Spinal cord (tissue), 10 donors: Measurements from ENCODE around the gene ZNG1B. TPM values are rescaled to one million over a fixed set of nuclear protein-coding genes. Genes with fewer than 3 reads are reported as not detected.
A peak's percentile ranks its signal among the peaks of the same experiment; 100 is the strongest.
"Not testable (repeated sequence)": the region's sequence is repeated elsewhere in the genome, so short reads cannot be mapped to it uniquely, and the experiment has no call there.

ENCODE experiments used
- DNase-seq, 6 donors: peaks; one replicate each; pipeline versions ENCODE4 v3.0.0 to v3.0.0-alpha.2; 2013 to 2015; ENCODE audit warnings: low spot score in 6 of 6, low read depth in 4 of 6
- H3K27ac ChIP-seq: one replicate; pipeline ENCODE4 v1.5.1; 2013; ENCODE audit warnings: low read depth, low read length, control low read depth
- H3K27me3 ChIP-seq: one replicate; pipeline ENCODE4 v1.6.1; 2013; ENCODE audit warnings: low read length; ENCODE audit not compliant: control insufficient read depth, insufficient read depth
- H3K36me3 ChIP-seq: one replicate; pipeline ENCODE4 v1.6.1; 2013; ENCODE audit warnings: low read length; ENCODE audit not compliant: control insufficient read depth, insufficient read depth
- H3K4me1 ChIP-seq: one replicate; pipeline ENCODE4 v1.6.1; 2013; ENCODE audit warnings: low read length; ENCODE audit not compliant: control insufficient read depth, insufficient read depth
- H3K4me3 ChIP-seq: one replicate; pipeline ENCODE4 v1.5.1; 2013; ENCODE audit warnings: low read depth, low read length, control low read depth
- H3K9me3 ChIP-seq: one replicate; pipeline ENCODE4 v1.6.1; 2013; ENCODE audit warnings: low read length; ENCODE audit not compliant: control insufficient read depth, insufficient read depth
- WGBS: methylation state at CpG from one replicate; pipeline ENCODE4 v1.1.5; 2013; ENCODE audit warnings: missing lambda C conversion rate; ENCODE audit not compliant: insufficient coverage; 5-methylcytosine and 5-hydroxymethylcytosine counted together
- polyA plus RNA-seq, 2 donors: library from polyadenylated mRNA; unstranded; fragments of 120-200 nt; gene quantifications; one replicate each; pipeline ENCODE4 v1.2.1, GENCODE V29; 2013; ENCODE audit not compliant: insufficient read length in 2 of 2
- total RNA-seq, 2 donors: library from RNA; depleted of rRNA in 1 of 2; stranded (reverse); fragments of 120-200 nt in 1 of 2; fragments of >200 nt in 1 of 2; gene quantifications; one replicate each; pipeline versions ENCODE4 v1.2.3 to v1.2.4, GENCODE V29; 2013 to 2014
- donor health status: healthy.

ZNG1B gene
- total and polyA plus RNA-seq, 4 donors = 38.8 to 57.3 (median 48.5) TPM

DNA sequence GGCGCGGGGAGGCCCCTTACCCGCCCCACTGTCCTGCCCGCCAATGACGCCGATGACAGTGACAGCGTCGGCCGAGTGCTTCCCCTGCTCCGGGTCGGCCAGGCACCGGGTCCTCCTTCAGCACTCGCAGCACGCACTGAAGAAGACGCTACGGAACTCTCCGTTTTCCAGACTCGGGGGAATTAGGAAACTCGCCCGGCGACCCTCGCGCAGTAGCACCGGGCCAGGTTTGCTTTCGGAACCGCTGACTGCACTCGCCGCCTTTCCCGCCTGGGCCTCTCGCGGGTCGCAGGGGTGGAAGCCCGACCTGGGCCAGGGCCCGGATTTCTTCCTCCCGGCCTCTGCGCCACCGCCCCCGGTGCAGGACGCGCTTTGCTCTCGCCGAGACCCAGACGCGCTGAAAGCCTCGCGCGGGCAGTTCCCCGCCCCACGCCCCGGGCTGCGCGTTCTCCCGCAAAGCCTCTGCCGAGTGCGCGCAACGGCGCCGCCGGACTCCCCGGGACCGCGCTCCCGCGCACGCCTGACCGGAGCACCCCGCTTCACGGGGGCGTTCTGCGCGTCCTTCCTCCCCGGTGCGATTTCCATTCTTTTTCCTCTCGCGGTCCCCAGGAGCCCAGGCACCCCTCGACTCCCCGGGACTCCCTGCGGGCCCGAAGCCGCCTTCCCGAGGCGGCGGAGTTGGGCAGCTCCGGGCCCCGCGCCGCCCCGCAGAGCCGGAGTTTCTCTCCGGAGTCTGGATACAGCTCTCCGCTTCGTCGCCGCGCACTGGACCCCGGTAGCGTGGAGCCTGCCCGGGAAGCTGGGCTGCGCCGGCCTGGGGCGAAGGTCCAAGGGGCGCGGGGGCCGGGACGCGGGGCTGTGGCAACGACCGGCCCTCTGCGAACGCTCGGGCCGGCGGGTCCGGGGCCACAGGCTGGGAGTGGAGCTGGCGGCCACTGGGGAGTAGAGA is 65.9 kb downstream of the ZNG1B start:
- peak overlapping the region; percentile 26 for H3K4me3 ChIP-seq
- H3K27ac ChIP-seq, H3K9me3 ChIP-seq, H3K36me3 ChIP-seq: not testable (repeated sequence)
- DNase-seq = peak in 1 of 6 donors; percentile 56
- peaks cover 48% of the 10 kb centered on the region for H3K27me3 ChIP-seq
- peaks cover 21% of the 10 kb centered on the region for H3K4me1 ChIP-seq
- WGBS = 0% methylated on average over 3 of the region's 116 CpGs

DNA sequence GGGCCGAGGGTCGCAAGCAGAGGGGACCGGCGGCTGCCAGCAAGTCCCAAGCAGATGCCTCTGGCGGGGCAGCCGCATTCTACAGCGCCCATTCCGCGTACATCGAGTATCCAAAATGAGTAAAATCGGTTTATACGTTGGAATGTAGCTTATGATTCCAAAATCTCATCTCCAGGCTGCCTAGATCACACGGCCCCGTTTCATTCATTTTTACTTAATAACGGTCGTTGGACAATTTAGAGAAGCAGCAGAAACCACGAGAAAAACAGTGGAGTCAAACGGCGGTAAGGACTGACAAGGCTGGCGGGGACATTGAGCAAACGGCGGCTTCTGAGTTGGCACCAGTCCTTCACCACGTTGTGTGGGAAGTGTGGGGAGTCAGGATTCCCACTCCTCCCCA is 66.6 kb downstream of the ZNG1B start:
- no CpG with 5 or more reads among the region's 23 CpGs for WGBS
- H3K27me3 ChIP-seq = peaks cover 48% of the 10 kb centered on the region
- peak in 2 of 6 donors; percentile 32 to 39 for DNase-seq
- H3K27ac ChIP-seq, H3K4me3 ChIP-seq, H3K36me3 ChIP-seq, H3K9me3 ChIP-seq: not testable (repeated sequence)
- peaks cover 20% of the 10 kb centered on the region for H3K4me1 ChIP-seq

DNA sequence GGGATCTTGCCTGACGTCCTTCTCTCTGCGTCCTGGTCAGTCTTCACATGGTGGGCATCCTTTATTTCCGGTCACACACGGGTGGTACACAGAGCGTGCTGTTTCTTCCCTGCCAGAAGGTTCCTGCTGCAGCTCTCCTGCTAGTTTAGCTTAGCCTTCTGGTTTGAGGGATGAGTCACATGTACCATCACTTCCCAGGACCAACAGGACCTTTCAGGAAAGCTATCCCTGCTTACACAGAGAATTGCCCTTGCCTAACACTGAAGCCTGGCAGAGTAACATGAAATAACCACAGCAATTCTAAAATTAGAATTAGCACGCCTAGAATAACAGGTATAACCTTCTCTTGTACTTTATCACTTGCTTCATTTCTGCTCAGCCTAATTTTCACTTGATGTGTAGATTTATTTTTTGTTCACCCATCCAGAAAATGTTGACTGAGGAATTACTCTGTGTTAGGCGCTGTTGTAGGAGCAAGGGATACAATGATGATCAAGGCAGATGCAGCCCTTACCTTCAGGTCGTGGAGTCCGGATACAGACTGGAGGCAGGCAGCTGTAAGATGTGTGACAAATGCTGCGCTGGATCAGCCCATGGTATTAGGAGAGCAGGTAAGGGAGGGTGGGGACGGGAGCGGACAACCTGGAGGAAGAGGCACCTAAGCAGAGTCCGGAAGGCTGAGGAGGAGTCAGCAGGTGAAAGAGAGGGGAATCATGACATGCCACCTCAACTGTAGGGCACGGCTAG is 70.1 kb downstream of the ZNG1B start:
- WGBS = 10% methylated on average over 6 of the region's 14 CpGs
- H3K9me3 ChIP-seq, H3K36me3 ChIP-seq, DNase-seq, H3K27ac ChIP-seq, H3K4me3 ChIP-seq: not testable (repeated sequence)
- Histone ChIP-seq H3K27me3 (peaks cover 29% of the 10 kb centered on the region), H3K4me1 (peaks cover 11% of the 10 kb centered on the region)

DNA sequence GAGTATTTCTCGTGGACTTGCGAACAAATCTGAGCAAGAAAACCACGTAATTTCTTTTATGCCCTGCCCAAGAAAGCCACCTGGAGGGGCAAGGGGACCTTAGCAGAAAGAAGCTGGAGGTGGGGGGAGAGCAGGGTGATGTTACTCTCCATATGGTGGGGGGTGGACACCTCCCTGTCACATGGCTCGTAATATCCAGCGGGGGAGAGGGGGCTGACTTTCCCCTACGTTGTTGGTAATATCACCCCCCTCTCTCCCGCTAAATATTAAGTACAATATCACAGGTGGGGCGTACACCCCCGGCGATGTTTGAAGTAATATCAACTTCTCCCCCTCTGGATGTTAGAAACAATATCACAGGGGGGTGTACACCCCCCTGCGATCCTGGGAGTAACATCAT is 70.7 kb downstream of the ZNG1B start:
- DNase-seq, H3K4me3 ChIP-seq, H3K9me3 ChIP-seq, H3K4me1 ChIP-seq, H3K36me3 ChIP-seq, H3K27ac ChIP-seq: not testable (repeated sequence)
- H3K27me3 ChIP-seq = peaks cover 23% of the 10 kb centered on the region
- no CpG with 5 or more reads among the region's 11 CpGs for WGBS

DNA sequence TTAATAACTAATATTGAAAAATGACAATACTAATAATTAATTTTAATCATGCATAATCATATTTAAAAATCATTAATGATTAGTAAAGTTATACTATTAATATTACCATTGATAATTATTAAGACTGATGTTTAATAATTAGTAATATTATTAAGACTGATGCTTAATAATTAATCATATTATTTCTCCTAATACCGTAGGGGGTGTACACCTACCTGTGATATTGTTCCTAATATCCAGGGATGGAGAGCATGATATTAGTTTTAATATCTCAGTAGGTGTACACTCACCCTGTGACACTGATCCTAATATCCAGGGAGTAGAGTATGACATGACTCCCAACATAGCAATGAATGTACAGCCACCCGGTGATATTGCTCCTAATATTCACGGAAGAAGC is 73.4 kb downstream of the ZNG1B start:
- WGBS = no CpG with 5 or more reads among the region's 3 CpGs
- not testable (repeated sequence) for H3K27ac ChIP-seq, H3K4me3 ChIP-seq, DNase-seq, H3K27me3 ChIP-seq, H3K36me3 ChIP-seq, H3K4me1 ChIP-seq, H3K9me3 ChIP-seq

DNA sequence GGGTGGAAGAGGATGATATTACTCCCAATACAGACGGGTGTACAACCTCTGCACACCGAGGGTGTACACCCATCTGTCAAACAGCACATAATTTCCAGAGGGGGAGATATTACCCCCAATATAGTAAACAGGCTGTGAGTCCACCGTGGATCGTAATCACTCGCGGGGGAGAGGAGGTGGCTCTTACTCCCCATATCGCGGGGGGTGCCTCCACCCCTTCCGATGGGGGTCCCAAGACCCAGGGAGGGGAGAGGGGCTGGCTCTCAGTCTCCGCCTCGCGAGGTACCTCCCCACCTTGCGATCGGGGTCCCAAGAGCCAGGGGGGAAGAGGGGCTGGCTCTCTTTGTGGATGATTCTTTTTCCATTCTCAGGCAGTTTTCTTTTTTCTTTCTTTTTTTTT is 74.4 kb downstream of the ZNG1B start:
- not testable (repeated sequence) for H3K4me3 ChIP-seq, H3K27ac ChIP-seq, DNase-seq, H3K36me3 ChIP-seq, H3K4me1 ChIP-seq, H3K9me3 ChIP-seq, H3K27me3 ChIP-seq
- 84% methylated on average over 6 of the region's 14 CpGs for WGBS

DNA sequence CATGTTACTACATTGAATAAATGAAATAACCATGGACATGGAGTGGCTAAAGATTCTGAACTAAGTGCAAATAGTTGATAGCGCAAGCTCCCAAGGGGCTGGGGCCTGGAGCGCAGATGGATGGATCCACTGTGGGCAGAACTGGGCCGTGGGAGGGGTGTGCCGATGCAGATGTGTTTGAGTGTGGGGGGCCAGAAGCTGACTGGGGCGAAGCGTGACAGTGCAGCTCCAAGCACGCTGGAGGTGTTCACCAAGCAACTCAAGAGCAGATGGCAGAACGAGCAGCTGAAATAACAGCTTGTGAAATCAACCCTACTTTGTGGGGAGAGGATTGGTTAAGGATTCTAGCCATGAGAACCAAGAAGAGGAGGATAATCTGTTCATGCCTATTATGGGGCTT is 78.0 kb downstream of the ZNG1B start:
- not testable (repeated sequence) for H3K27ac ChIP-seq, H3K36me3 ChIP-seq, DNase-seq, H3K4me1 ChIP-seq, H3K9me3 ChIP-seq, H3K4me3 ChIP-seq, H3K27me3 ChIP-seq
- WGBS = no CpG with 5 or more reads among the region's 8 CpGs

DNA sequence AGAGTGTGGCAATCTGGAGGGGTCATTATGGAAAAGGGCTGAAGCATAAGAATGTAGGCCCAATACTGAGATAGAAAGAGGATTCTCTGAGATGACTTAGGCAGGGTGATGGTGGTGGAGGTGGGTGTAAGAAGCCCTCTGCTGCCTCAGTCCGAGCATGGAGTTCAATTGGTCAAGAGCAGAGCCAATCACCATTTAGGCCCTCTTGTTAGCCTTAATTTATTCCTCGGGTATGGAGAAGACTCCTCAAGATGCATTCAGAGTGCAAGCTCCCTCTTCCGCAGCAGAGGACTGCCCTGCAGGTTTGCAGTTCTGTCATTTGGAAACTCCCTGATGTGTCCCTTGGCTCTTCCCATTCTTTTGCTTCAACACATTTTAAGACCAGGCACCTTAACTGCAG is 78.5 kb downstream of the ZNG1B start:
- not testable (repeated sequence) for H3K27ac ChIP-seq, H3K36me3 ChIP-seq, H3K27me3 ChIP-seq, DNase-seq, H3K4me1 ChIP-seq, H3K9me3 ChIP-seq, H3K4me3 ChIP-seq
- whole genome bisulfite sequencing = 80% methylated on average over 1 of the region's 3 CpGs

DNA sequence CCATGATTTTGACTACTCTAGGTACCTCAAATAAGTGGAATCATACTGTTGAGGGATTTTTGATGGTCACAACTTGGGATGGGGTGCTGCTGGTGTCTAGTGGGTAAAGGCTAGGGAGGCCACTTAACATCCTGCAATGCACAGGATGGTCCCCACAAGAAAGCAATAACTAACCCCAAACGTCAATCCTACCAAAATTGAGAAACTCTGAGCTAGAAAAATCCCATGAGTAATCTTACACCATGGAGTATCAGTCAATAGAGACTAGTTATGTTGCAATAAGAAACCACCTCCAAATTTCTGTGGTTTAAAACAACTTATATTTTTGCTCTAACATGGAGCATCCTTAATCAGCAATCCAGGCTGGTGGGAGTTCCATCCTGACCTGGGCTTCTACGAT is 79.5 kb downstream of the ZNG1B start:
- WGBS = no CpG with 5 or more reads among the region's 2 CpGs
- DNase-seq, H3K4me1 ChIP-seq, H3K27me3 ChIP-seq, H3K27ac ChIP-seq, H3K9me3 ChIP-seq, H3K4me3 ChIP-seq, H3K36me3 ChIP-seq: not testable (repeated sequence)

- WGBS = 94% methylated on average over 6 of the region's 6 CpGs
- H3K27ac ChIP-seq, H3K27me3 ChIP-seq, H3K9me3 ChIP-seq, H3K4me3 ChIP-seq, H3K4me1 ChIP-seq, H3K36me3 ChIP-seq, DNase-seq: not testable (repeated sequence)
These were observed 83.3 kb downstream of the ZNG1B start for GRCh38 chr2:113520837-113521236.
